Neural progenitor cell (in vitro differentiated cells): ENCODE results near the gene RXRA. TPM values are rescaled to one million over a fixed set of nuclear protein-coding genes. Genes with fewer than 3 reads are reported as not detected.
A peak's percentile ranks its signal among the peaks of the same experiment; 100 is the strongest.

Source experiments
- DNase-seq: peaks from one replicate; pipeline ENCODE4 v3.0.0-alpha.2; 2016; ENCODE audit warnings: low spot score
- H2AFZ ChIP-seq: fragments of 200-600 bp; sonication (generic); replicated peaks from 2 replicates; pipeline ENCODE4 v1.6.1; 2016; ENCODE audit warnings: antibody characterized with exemption
- H3F3A ChIP-seq: fragments of 200-600 bp; sonication (generic); 2 replicates; pipeline ENCODE4 v1.6.1; 2016; ENCODE audit warnings: antibody characterized with exemption, low read depth
- H3K27ac ChIP-seq: fragments of 200-600 bp; sonication (generic); 2 replicates; pipeline ENCODE4 v1.5.1; 2016; ENCODE audit warnings: mild to moderate bottlenecking
- H3K27me3 ChIP-seq: fragments of 200-600 bp; sonication (generic); 2 replicates; pipeline ENCODE4 v1.6.1; 2016; ENCODE audit warnings: mild to moderate bottlenecking, moderate library complexity
- H3K36me3 ChIP-seq: fragments of 200-600 bp; sonication (generic); 2 replicates; pipeline ENCODE4 v1.5.1; 2016
- H3K4me1 ChIP-seq: fragments of 200-600 bp; sonication (generic); 2 replicates; pipeline ENCODE4 v1.6.1; 2016; ENCODE audit warnings: mixed run types
- H3K4me2 ChIP-seq: fragments of 200-600 bp; sonication (generic); 2 replicates; pipeline ENCODE4 v1.6.1; 2016
- H3K4me3 ChIP-seq: fragments of 200-600 bp; sonication (generic); 2 replicates; pipeline ENCODE4 v1.5.1; 2016
- H3K79me2 ChIP-seq: fragments of 200-600 bp; sonication (generic); 2 replicates; pipeline ENCODE4 v1.6.1; 2016; ENCODE audit warnings: low read depth
- H3K9ac ChIP-seq: fragments of 200-600 bp; sonication (generic); 2 replicates; pipeline ENCODE4 v1.6.1; 2016
- H3K9me3 ChIP-seq: fragments of 200-600 bp; sonication (generic); 2 replicates; pipeline ENCODE4 v1.5.1; 2016; ENCODE audit warnings: low read depth
- H4K20me1 ChIP-seq: fragments of 200-600 bp; sonication (generic); 2 replicates; pipeline ENCODE4 v1.6.1; 2016; ENCODE audit warnings: low read depth
- H3K27ac Mint-ChIP-seq: 3 replicates; pipeline ENCODE4 v1.8.0; 2021; ENCODE audit warnings: mixed read lengths
- H3K27me3 Mint-ChIP-seq: 2 replicates; pipeline ENCODE4 v1.8.0; 2022; ENCODE audit warnings: low read depth, mild to moderate bottlenecking, inconsistent platforms, moderate library complexity, mixed read lengths; ENCODE audit not compliant: insufficient read depth
- H3K36me3 Mint-ChIP-seq: 3 replicates; pipeline ENCODE4 v1.8.0; 2021; ENCODE audit warnings: mixed read lengths
- H3K4me1 Mint-ChIP-seq: 3 replicates; pipeline ENCODE4 v1.8.0; 2021; ENCODE audit warnings: mixed read lengths
- H3K4me3 Mint-ChIP-seq: 3 replicates; pipeline ENCODE4 v1.8.0; 2021; ENCODE audit warnings: mild to moderate bottlenecking, moderate library complexity, mixed read lengths
- H3K9me3 Mint-ChIP-seq: 3 replicates; pipeline ENCODE4 v1.8.0; 2020; ENCODE audit warnings: mixed read lengths
- CTCF ChIP-seq: fragments of 200-600 bp; sonication (generic); IDR thresholded peaks from 2 replicates; pipeline ENCODE4 v1.5.1; 2017; ENCODE audit warnings: antibody characterized with exemption, mild to moderate bottlenecking
- EZH2 ChIP-seq: fragments of 200-600 bp; sonication (generic); IDR thresholded peaks from 2 replicates; pipeline ENCODE4 v1.6.1; 2017; ENCODE audit warnings: antibody characterized with exemption, mild to moderate bottlenecking, moderate library complexity
- EZH2phosphoT487 ChIP-seq: fragments of 200-600 bp; sonication (generic); IDR thresholded peaks from 2 replicates; pipeline ENCODE4 v1.6.1; 2017; ENCODE audit warnings: antibody characterized with exemption
- total RNA-seq: library from RNA; depleted of rRNA; stranded (reverse); fragments of >200 nt; gene quantifications from 2 replicates; pipeline ENCODE4 v1.2.3, GENCODE V29; 2015; ENCODE audit warnings: low replicate concordance

Gene RXRA
- total RNA-seq, 1 donor from 2014 or later, result 11.6 TPM

- Histone ChIP-seq H3K27me3 (no peaks in the 10 kb centered on the region), H3K4me2 (no peak overlapping the region), H3F3A (peaks cover 9% of the 10 kb centered on the region), H3K9me3 (no peaks in the 10 kb centered on the region), H3K79me2 (no peaks in the 10 kb centered on the region), H2AFZ (no peak overlapping the region), H3K27ac (no peak overlapping the region), H3K4me1 (peaks cover 19% of the 10 kb centered on the region), H3K36me3 (no peaks in the 10 kb centered on the region), H3K9ac (no peak overlapping the region), H4K20me1 (no peaks in the 10 kb centered on the region), H3K4me3 (no peak overlapping the region)
- TF ChIP-seq EZH2 (no peak), CTCF (no peak), EZH2phosphoT487 (no peak)
- Mint-ChIP-seq H3K27ac (no peak overlapping the region), H3K9me3 (no peaks in the 10 kb centered on the region), H3K36me3 (no peaks in the 10 kb centered on the region), H3K27me3 (peaks cover 4% of the 10 kb centered on the region), H3K4me1 (peaks cover 22% of the 10 kb centered on the region), H3K4me3 (no peak overlapping the region)
- DNase-seq, result peak; percentile 66
Measured at GRCh38 chr9:134294153-134295071, 31.8 kb upstream of the RXRA start.

GRCh38 chr9:134295101-134295745 lies 31.0 kb upstream of the RXRA start:
- Mint-ChIP-seq H3K4me1 (peaks cover 22% of the 10 kb centered on the region), H3K4me3 (no peak overlapping the region), H3K36me3 (no peaks in the 10 kb centered on the region), H3K9me3 (no peaks in the 10 kb centered on the region), H3K27me3 (peaks cover 4% of the 10 kb centered on the region), H3K27ac (peak overlapping the region; percentile 72)
- no peaks in the 10 kb centered on the region for H3K79me2 ChIP-seq
- H3K27me3 ChIP-seq, result no peaks in the 10 kb centered on the region
- H3F3A ChIP-seq, result peaks cover 9% of the 10 kb centered on the region
- H3K27ac ChIP-seq, result no peak overlapping the region
- DNase-seq, result no peak
- no peak overlapping the region for H3K4me2 ChIP-seq
- no peaks in the 10 kb centered on the region for H3K36me3 ChIP-seq
- no peak overlapping the region for H3K4me3 ChIP-seq
- no peak overlapping the region for H2AFZ ChIP-seq
- H4K20me1 ChIP-seq, result no peaks in the 10 kb centered on the region
- peaks cover 19% of the 10 kb centered on the region for H3K4me1 ChIP-seq
- no peak overlapping the region for H3K9ac ChIP-seq
- no peaks in the 10 kb centered on the region for H3K9me3 ChIP-seq
- TF ChIP-seq EZH2phosphoT487 (no peak), EZH2 (no peak), CTCF (no peak)

- no peak overlapping the region for H2AFZ ChIP-seq
- H3K79me2 ChIP-seq, result no peaks in the 10 kb centered on the region
- no peak overlapping the region for H3K9ac ChIP-seq
- H3K36me3 Mint-ChIP-seq, result no peaks in the 10 kb centered on the region
- H3K4me3 Mint-ChIP-seq, result no peak overlapping the region
- no peak overlapping the region for H3K4me3 ChIP-seq
- peaks cover 9% of the 10 kb centered on the region for H3F3A ChIP-seq
- peaks cover 22% of the 10 kb centered on the region for H3K4me1 Mint-ChIP-seq
- DNase-seq, result no peak
- peaks cover 19% of the 10 kb centered on the region for H3K4me1 ChIP-seq
- no peaks in the 10 kb centered on the region for H3K36me3 ChIP-seq
- H3K9me3 ChIP-seq, result no peaks in the 10 kb centered on the region
- no peak overlapping the region for H3K27ac ChIP-seq
- H4K20me1 ChIP-seq, result no peaks in the 10 kb centered on the region
- H3K4me2 ChIP-seq, result no peak overlapping the region
- H3K27ac Mint-ChIP-seq, result peak overlapping the region; percentile 76
- peaks cover 4% of the 10 kb centered on the region for H3K27me3 Mint-ChIP-seq
- TF ChIP-seq CTCF (no peak), EZH2 (no peak), EZH2phosphoT487 (no peak)
- H3K9me3 Mint-ChIP-seq, result no peaks in the 10 kb centered on the region
- H3K27me3 ChIP-seq, result no peaks in the 10 kb centered on the region
Measured at GRCh38 chr9:134295746-134296250, 30.5 kb upstream of the RXRA start.
